Measurements from ENCODE around the gene CARD10.

GRCh38 chr22:37526376-37526775, 7.2 kb upstream of the CARD10 start:
- TF ChIP-seq CTCF (IDR thresholded peaks at IDR 0.05) (no peak), POLR2AphosphoS5 (IDR thresholded peaks at IDR 0.05) (no peak), POLR2A (IDR thresholded peaks at IDR 0.05) (no peak), EP300 (IDR thresholded peaks at IDR 0.05) (no peak)
